Measurements from ENCODE around the gene TUBB4B.

The TUBB4B gene

DNA sequence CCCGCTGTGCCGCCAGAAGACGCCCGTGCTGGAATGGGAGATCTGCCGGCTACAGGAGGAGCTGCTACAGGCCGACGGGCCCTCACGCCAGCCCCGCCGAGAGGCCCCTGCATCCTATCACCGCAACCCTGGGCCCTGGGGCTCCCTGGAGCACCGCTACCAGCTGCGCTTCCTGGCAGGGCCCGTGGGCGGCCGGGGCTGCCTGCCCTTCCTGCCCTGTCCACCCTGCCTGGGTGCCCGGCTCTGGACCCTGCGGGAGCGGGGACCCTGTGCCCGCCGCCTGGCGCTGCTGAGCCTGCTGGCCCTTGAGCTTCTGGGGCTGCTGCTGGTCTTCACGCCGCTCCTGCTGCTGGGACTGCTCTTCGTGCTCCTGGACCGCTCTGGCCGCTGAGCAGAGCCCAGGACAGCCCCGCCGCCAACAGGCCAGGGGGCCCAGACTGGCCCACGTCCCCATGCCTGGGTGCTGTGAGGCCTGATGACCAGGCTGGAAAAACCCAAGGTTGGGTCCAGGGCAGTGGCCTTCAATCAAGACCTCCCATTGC lies 22.8 kb upstream of the TUBB4B start:
- FAIRE-seq (no peak), DNase-seq (ENCODE audit: insufficient read length, low spot score) (no peak)
- TF ChIP-seq POLR2AphosphoS5 (IDR thresholded peaks at IDR 0.05; ENCODE audit: low read depth, low read length): no peak
- TF ChIP-seq TAF1 (IDR thresholded peaks at IDR 0.05; ENCODE audit: low read depth, low read length): no peak
- TF ChIP-seq POU2F2 (IDR thresholded peaks at IDR 0.05; ENCODE audit: low read depth, low read length): no peak
- TF ChIP-seq PAX5 (IDR thresholded peaks at IDR 0.05; ENCODE audit: insufficient read depth, low read length, severe bottlenecking): no peak
- no peak for TF ChIP-seq POLR2A (IDR thresholded peaks at IDR 0.05; ENCODE audit: low read depth, low read length)
- TF ChIP-seq SPI1 (IDR thresholded peaks at IDR 0.05; ENCODE audit: low read depth, low read length): no peak

DNA sequence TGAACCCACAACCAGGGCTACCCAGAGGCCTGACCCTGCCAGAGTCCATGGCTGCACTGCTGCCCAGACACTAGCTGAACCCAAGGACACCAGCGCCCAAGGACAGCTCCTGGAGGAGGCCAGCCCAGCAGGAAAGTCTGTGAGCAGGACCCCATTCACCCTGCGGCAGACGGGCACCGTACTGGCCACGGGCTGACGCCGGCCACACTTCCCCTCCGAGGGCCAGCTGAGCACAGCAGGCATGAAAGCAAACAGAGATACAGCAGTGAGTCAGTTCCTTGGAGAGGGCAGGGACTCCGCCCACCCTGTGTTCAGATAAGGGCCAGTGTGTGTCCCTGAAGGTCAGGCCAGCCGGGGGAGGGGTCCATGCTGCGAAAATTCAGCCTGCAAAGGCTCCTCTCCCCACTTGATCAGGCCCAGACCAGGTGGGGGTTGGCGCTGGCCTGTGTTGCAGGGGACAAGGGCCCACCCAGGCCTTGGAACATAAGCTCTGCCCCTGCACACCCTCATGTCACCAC lies 22.3 kb upstream of the TUBB4B start:
- no peak for FAIRE-seq
- TF ChIP-seq TAF1 (IDR thresholded peaks at IDR 0.05; ENCODE audit: low read depth, low read length): no peak
- TF ChIP-seq POLR2AphosphoS5 (IDR thresholded peaks at IDR 0.05; ENCODE audit: low read depth, low read length): no peak
- no peak for TF ChIP-seq POLR2A (IDR thresholded peaks at IDR 0.05; ENCODE audit: low read depth, low read length)
- TF ChIP-seq POU2F2 (IDR thresholded peaks at IDR 0.05; ENCODE audit: low read depth, low read length): no peak
- TF ChIP-seq SPI1 (IDR thresholded peaks at IDR 0.05; ENCODE audit: low read depth, low read length): no peak
- no peak for TF ChIP-seq PAX5 (IDR thresholded peaks at IDR 0.05; ENCODE audit: insufficient read depth, low read length, severe bottlenecking)
- no peak for DNase-seq (ENCODE audit: insufficient read length, low spot score)

DNA sequence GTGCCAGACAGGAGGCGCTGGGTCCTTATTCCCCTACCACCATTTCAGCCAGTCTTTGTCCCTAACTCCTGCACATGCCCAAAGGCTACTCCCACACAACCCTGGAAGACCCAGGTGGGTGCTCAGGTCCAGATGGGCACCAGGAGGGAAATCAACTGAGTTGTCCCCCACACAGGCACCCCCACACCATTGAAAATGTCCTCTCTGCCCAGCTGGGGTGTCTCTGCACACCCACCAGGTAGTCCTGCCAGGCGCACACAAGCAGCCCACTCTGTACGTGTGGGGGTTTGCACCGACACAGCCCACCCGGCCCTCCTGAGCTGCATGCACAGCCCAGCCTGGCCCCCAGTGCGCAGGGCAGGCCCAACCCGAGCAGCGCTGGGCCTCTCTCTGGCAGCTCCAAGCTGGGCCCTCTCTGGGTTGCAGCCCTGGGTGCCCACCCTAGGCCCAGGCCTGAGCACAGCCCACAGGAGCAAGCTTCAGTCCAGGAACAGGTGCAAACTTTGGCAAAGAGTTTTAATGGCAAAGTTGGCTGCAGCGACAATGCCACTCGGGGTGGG lies 21.2 kb upstream of the TUBB4B start:
- no peak for FAIRE-seq
- DNase-seq (ENCODE audit: insufficient read length, low spot score): no peak
- TF ChIP-seq POLR2A (IDR thresholded peaks at IDR 0.05; ENCODE audit: low read depth, low read length) (no peak), POU2F2 (IDR thresholded peaks at IDR 0.05; ENCODE audit: low read depth, low read length) (no peak), PAX5 (IDR thresholded peaks at IDR 0.05; ENCODE audit: insufficient read depth, low read length, severe bottlenecking) (no peak), SPI1 (IDR thresholded peaks at IDR 0.05; ENCODE audit: low read depth, low read length) (no peak), TAF1 (IDR thresholded peaks at IDR 0.05; ENCODE audit: low read depth, low read length) (no peak), POLR2AphosphoS5 (IDR thresholded peaks at IDR 0.05; ENCODE audit: low read depth, low read length) (no peak)

DNA sequence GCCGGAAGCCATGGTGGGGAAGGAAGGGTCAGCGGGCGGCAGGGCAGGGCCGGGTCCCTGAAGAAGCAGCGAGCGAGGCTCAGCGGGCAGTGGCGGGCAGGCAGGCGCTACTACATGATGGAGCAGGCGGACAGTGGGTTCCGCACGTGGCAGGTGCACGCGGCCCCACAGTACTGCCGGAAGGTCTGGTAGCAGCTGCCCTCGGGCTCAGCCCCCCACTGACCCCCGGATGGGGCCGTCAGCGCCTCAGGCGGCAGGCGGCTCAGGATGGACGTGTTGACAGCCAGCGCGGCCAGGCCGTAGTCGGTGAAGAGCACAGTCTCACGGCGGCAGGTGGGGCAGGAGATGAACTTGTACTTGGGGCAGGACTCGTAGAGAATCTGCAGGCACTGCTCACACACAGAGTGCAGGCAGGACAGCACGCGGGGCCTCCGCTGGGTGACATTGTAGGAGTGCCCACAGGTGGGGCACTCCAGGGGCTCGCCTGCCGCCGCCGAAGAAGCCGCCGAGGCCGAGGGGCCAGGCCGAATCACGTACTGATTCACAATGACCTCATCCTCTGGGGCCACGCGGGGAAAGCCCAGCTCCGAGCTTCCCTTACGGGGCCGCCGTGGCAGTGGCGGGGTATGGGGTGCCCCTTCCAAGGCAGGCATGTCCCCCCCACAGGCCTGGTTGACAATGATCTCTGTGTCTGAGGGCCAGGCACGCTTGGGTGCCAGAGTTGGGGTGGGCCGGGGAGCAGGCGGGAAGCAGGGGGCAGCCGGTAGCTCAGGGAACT lies 20.6 kb upstream of the TUBB4B start:
- TF ChIP-seq POLR2AphosphoS5 (IDR thresholded peaks at IDR 0.05; ENCODE audit: low read depth, low read length) (no peak), POU2F2 (IDR thresholded peaks at IDR 0.05; ENCODE audit: low read depth, low read length) (no peak)
- DNase-seq (ENCODE audit: insufficient read length, low spot score) (no peak), FAIRE-seq (no peak)

DNA sequence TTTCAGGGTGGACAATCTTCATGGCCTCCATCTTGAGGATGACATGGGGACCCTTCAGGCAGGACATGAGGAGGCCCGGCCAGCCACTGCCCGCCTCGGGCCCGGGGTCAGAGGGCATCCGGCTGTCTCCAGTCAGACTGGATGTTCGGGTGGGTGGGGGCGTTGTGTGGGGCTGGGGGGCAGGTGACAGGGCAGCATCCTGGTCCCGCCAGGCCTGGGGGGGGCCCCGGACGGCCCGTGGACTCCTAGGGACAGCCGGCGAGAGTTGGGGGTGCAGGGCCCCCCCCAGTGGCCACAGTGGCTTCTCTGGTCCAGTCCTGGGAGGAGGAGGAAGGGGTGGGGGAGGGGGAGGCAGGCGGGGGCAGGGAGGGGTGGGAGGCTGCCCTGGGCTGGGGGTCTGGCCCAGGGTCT lies 20.0 kb upstream of the TUBB4B start:
- TF ChIP-seq POLR2A (IDR thresholded peaks at IDR 0.05; ENCODE audit: low read depth, low read length) (no peak), TAF1 (IDR thresholded peaks at IDR 0.05; ENCODE audit: low read depth, low read length) (no peak), POLR2AphosphoS5 (IDR thresholded peaks at IDR 0.05; ENCODE audit: low read depth, low read length) (no peak), PAX5 (IDR thresholded peaks at IDR 0.05; ENCODE audit: insufficient read depth, low read length, severe bottlenecking) (no peak), POU2F2 (IDR thresholded peaks at IDR 0.05; ENCODE audit: low read depth, low read length) (no peak), SPI1 (IDR thresholded peaks at IDR 0.05; ENCODE audit: low read depth, low read length) (no peak)
- no peak for DNase-seq (ENCODE audit: insufficient read length, low spot score)
- FAIRE-seq: no peak

DNA sequence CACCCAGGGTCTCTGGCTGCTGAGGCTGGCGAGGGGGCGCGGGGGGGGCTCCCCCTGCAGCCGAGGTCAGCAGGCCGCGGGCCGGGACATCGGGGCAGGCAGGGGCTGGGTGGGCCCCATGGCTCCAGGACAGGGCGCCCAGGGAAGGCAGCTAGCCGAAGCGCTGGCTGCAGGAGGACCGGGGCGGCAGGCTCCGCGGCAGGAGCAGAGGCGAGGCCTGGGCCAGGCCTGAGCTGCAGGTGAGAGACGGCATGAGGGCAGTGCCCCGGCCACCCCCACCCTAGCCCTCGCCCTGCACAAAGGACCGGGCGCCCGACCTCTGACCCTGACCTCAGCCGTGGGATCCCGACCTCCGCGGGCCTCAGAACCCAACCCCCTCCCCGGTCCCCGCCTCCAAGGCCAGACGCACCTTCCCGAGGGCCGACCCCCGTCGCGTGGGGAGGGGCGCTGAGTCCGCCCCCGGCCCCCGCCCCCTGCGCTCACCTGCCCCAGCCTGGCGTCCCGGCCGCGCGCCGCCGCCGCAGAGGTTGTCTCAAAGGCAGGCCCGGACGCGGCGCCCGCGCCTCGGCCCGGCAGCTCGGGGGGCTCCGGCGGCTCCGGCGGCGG lies 19.5 kb upstream of the TUBB4B start:
- no peak for DNase-seq (ENCODE audit: insufficient read length, low spot score)
- TF ChIP-seq POLR2AphosphoS5 (IDR thresholded peaks at IDR 0.05; ENCODE audit: low read depth, low read length) (no peak), POLR2A (IDR thresholded peaks at IDR 0.05; ENCODE audit: low read depth, low read length) (no peak), TAF1 (IDR thresholded peaks at IDR 0.05; ENCODE audit: low read depth, low read length) (no peak), POU2F2 (IDR thresholded peaks at IDR 0.05; ENCODE audit: low read depth, low read length) (no peak)
- FAIRE-seq: no peak

DNA sequence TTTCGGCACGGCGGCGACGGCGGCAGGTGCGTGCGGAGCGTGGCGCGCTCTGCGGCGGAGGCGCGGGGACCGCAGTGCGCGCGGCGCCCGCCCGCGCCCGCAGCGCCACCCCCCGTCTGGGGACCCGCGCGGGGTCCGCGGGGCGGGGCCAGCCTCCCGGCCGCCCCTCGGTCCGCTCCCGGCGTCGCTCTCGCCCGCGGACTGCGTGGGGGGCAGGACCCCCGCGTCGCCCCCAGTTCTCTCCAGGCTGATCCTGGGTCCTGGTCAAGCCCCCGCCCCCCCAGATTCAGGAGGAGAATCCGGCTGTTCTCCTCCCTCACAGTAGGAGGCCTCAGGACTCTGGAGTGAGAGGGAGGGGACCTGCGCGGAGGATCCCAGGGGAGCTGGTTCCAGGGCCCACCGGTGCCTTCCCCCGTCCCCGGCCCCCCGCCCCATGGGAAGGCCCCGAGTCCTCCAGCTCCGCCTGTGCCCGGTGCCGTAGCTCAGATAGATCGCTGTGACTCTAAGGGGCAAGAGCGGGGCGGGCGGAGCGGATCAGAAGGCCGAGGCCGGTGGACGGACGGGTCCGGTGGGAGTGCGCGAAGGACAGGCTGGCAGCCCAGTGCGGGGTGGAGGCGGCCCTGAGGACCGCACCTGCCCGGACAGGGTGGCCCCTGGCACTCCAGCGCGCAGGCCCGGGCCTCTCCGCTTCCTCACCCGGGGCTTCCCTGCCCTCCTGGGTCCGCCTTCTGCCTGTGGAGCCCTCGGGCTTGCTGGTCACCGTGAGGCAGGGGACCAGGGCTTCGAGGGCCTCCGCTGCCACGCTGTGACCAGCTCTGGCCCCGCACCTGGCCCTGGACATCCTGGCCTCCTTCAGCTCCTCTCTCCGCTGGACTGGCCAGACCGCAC lies 18.7 kb upstream of the TUBB4B start, which contains the start of gene RNF208:
TSS of gene RNF208 (minus strand) at position 51 of the 888 bp plus-strand sequence. CDS start 1,028 bp downstream, outside the sequence.
- DNase-seq (ENCODE audit: insufficient read length, low spot score) (no peak), FAIRE-seq (peak; percentile 81)
- TF ChIP-seq SPI1 (IDR thresholded peaks at IDR 0.05; ENCODE audit: low read depth, low read length) (no peak), TAF1 (IDR thresholded peaks at IDR 0.05; ENCODE audit: low read depth, low read length) (no peak), POLR2A (IDR thresholded peaks at IDR 0.05; ENCODE audit: low read depth, low read length) (no peak), POU2F2 (IDR thresholded peaks at IDR 0.05; ENCODE audit: low read depth, low read length) (no peak), POLR2AphosphoS5 (IDR thresholded peaks at IDR 0.05; ENCODE audit: low read depth, low read length) (no peak), PAX5 (IDR thresholded peaks at IDR 0.05; ENCODE audit: insufficient read depth, low read length, severe bottlenecking) (no peak)

DNA sequence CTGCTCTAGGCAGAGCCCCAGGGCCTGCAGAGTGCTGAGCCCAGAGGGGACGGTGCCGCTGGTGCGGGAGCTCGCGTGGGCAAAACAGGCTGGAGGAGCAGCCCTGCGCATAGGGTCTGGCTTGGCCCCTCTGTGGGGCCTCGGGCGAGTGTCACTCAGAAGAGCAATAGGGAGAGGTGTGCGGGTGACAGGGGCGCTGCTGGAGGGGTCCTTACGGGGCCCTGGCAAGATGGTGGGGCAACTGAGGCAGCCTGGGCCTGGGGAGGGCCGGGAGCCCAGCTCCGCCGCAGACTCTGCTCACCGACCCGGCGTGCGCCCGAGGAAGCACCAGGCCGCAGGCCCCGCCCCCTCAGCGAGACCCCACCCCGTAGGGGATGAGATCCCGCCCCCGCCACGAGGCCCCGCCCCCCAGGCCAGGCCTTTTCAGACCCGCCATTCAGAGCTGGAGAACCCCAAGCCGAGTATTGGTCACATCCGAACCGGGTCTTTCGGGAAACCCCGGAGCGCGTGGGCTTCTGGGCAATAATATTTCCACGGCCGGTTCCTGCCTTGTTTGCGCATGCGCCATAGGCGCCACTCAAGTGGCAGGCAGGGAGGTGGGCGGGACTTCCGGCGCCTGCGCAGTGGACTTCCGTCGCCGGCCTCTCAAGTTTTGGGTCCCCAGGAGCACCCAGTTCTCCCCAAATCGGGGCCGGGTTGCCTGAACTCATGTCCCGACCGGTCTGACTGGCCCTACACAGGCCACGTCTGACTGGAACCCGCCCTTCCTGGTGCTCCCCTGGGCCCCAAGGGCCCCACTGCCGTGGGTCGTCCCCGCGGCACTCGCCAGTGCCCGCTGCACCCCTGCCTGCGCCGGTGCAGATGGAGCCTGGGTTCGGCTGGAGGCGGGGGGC lies 17.8 kb upstream of the TUBB4B start:
- TF ChIP-seq SPI1 (IDR thresholded peaks at IDR 0.05; ENCODE audit: low read depth, low read length) (peak; percentile 34; the same call in 1 of the 2 replicates), TAF1 (IDR thresholded peaks at IDR 0.05; ENCODE audit: low read depth, low read length) (peak; percentile 76), PAX5 (IDR thresholded peaks at IDR 0.05; ENCODE audit: insufficient read depth, low read length, severe bottlenecking) (no peak), POLR2A (IDR thresholded peaks at IDR 0.05; ENCODE audit: low read depth, low read length) (peak; percentile 80), POU2F2 (IDR thresholded peaks at IDR 0.05; ENCODE audit: low read depth, low read length) (0 out of 2 replicates have a peak, but pooled peaks have one; percentile 29), POLR2AphosphoS5 (IDR thresholded peaks at IDR 0.05; ENCODE audit: low read depth, low read length) (peak; percentile 77)
- peak; percentile 98 for FAIRE-seq

More for the DNA sequence above, 17.8 kb upstream of the TUBB4B start:
- peak; percentile 99 for DNase-seq (ENCODE audit: insufficient read length, low spot score)
